Choroid plexus epithelial cell (primary cell): ENCODE data around the gene INO80D.
"Not testable (repeated sequence)": the region's sequence is repeated elsewhere in the genome, so short reads cannot be mapped to it uniquely, and the experiment has no call there.

ENCODE experiments used
- DNase-seq: peaks from one replicate; pipeline ENCODE4 v3.0.0-alpha.2; 2010; ENCODE audit warnings: low read depth
- H3K4me3 ChIP-seq: 2 replicates; pipeline ENCODE4 v1.5.1; 2011; ENCODE audit warnings: low read depth, mild to moderate bottlenecking, control low read depth, low read length, moderate library complexity
- CTCF ChIP-seq: conservative IDR thresholded peaks from 2 replicates; pipeline ENCODE4 v1.5.1; 2011; ENCODE audit warnings: low read depth, mild to moderate bottlenecking, control low read depth, inconsistent platforms, low read length, moderate library complexity

The INO80D gene

GRCh38 chr2:206051912-206052311 is 34.1 kb downstream of the INO80D start:
- no peak for TF ChIP-seq CTCF
- H3K4me3 ChIP-seq, result no peak overlapping the region
- no peak for DNase-seq

GRCh38 chr2:206049392-206049791 is 36.6 kb downstream of the INO80D start:
- H3K4me3 ChIP-seq, result no peak overlapping the region
- no peak for TF ChIP-seq CTCF
- DNase-seq, result no peak

- no peak for TF ChIP-seq CTCF
- peak; percentile 19 for DNase-seq
- H3K4me3 ChIP-seq, result no peak overlapping the region
These were observed 40.7 kb downstream of the INO80D start for GRCh38 chr2:206045251-206045650.

- no peak for TF ChIP-seq CTCF
- no peak overlapping the region for H3K4me3 ChIP-seq
- DNase-seq, result no peak
These were observed 45.4 kb downstream of the INO80D start for GRCh38 chr2:206040525-206040924.

GRCh38 chr2:206035393-206035792 is 50.6 kb downstream of the INO80D start:
- DNase-seq, H3K4me3 ChIP-seq: not testable (repeated sequence)

GRCh38 chr2:206033452-206033851 is 52.5 kb downstream of the INO80D start:
- not testable (repeated sequence) for H3K4me3 ChIP-seq, DNase-seq

- TF ChIP-seq CTCF, result no peak
- no peak overlapping the region for H3K4me3 ChIP-seq
- DNase-seq, result no peak
These were observed 53.9 kb downstream of the INO80D start for GRCh38 chr2:206031950-206032567.

GRCh38 chr2:206031162-206031784 is 54.7 kb downstream of the INO80D start:
- TF ChIP-seq CTCF, result no peak
- no peak for DNase-seq
- H3K4me3 ChIP-seq, result no peak overlapping the region
